Lung (tissue), 12 donors: Measurements from ENCODE around the gene RASGRP1. TPM values are rescaled to one million over a fixed set of nuclear protein-coding genes. Genes with fewer than 3 reads are reported as not detected.
A peak's percentile ranks its signal among the peaks of the same experiment; 100 is the strongest.

Source experiments
- ATAC-seq: fragments of 200-7000 bp; cut with Tn5 transposase; one replicate; pipeline ENCODE4 v1.9.1; 2020; ENCODE audit warnings: moderate number of reproducible peaks; ENCODE audit not compliant: insufficient read depth, low FRiP score
- DNase-seq, 3 donors: peaks; one replicate each; pipeline ENCODE4 v3.0.0-alpha.2; 2013 to 2017
- H3K27ac ChIP-seq, 2 donors: one replicate each; pipeline ENCODE4 v1.5.1; 2013; ENCODE audit warnings: mild to moderate bottlenecking in 2 of 2, moderate library complexity in 2 of 2, control low read depth in 1 of 2, inconsistent platforms in 1 of 2, low read depth in 1 of 2, low read length in 1 of 2
- H3K27me3 ChIP-seq, 3 donors: one replicate each; pipeline ENCODE4 v1.5.1; 2013; ENCODE audit warnings: low read length in 2 of 3; ENCODE audit not compliant: control insufficient read depth in 3 of 3, insufficient read depth in 3 of 3
- H3K36me3 ChIP-seq, 4 donors: one replicate each; pipeline ENCODE4 v1.5.1; 2013; ENCODE audit warnings: low read length in 4 of 4, mild to moderate bottlenecking in 1 of 4, moderate library complexity in 1 of 4; ENCODE audit not compliant: control insufficient read depth in 4 of 4, insufficient read depth in 4 of 4
- H3K4me1 ChIP-seq, 5 donors: one replicate each; pipeline ENCODE4 v1.5.1; 2013; ENCODE audit warnings: low read length in 5 of 5, mild to moderate bottlenecking in 2 of 5, moderate library complexity in 1 of 5; ENCODE audit not compliant: control insufficient read depth in 5 of 5, insufficient read depth in 5 of 5
- H3K4me3 ChIP-seq: one replicate; pipeline ENCODE4 v1.5.1; 2013; ENCODE audit warnings: mild to moderate bottlenecking, control low read depth, moderate library complexity
- H3K9ac ChIP-seq, 2 donors: one replicate each; pipeline ENCODE4 v1.5.1; 2013; ENCODE audit warnings: low read length in 2 of 2, control low read depth in 1 of 2; ENCODE audit not compliant: insufficient read depth in 1 of 2
- H3K9me3 ChIP-seq, 4 donors: one replicate each; pipeline ENCODE4 v1.5.1; 2013; ENCODE audit warnings: low read length in 3 of 4, mild to moderate bottlenecking in 1 of 4, moderate library complexity in 1 of 4; ENCODE audit not compliant: control insufficient read depth in 4 of 4, insufficient read depth in 3 of 4
- CTCF ChIP-seq: IDR thresholded peaks from 2 replicates; pipeline ENCODE4 v1.5.1; 2012; ENCODE audit warnings: mild to moderate bottlenecking; ENCODE audit errors: control extremely low read depth, extremely low read depth
- WGBS, 2 donors: extraction: QIAGEN DNeasy Blood & Tissue Kit; methylation state at CpG; one replicate each; pipeline ENCODE4 v1.1.7; 2013; 5-methylcytosine and 5-hydroxymethylcytosine counted together
- polyA plus RNA-seq, 2 donors: library from polyadenylated mRNA; stranded (reverse); fragments of 200-250 nt; gene quantifications; one replicate each; pipeline ENCODE4 v1.2.1, GENCODE V29; 2013
- total RNA-seq, 2 donors: library from RNA; depleted of rRNA in 1 of 2; stranded (reverse); fragments of >200 nt in 1 of 2; gene quantifications; one replicate each; pipeline ENCODE4 v1.2.1, GENCODE V29; 2014 to 2021
- donor health status: control.
- donor health status: control.
- donor health status: Bipolar disorder and iron deficiency.
- donor health status: healthy.
- donor health status: DM: yes; HTN: yes; CAD: no.

RASGRP1 gene
- total and polyA plus RNA-seq, 4 donors: 0.81 to 7.5 (median 2.5) TPM

- H3K27me3 ChIP-seq: peaks cover 0 to 2% (median 0%) of the 10 kb centered on the region in 3 donors
- no peaks in the 10 kb centered on the region for H3K36me3 ChIP-seq
- no peak for TF ChIP-seq CTCF
- peak overlapping the region; percentile 96 to 98 for H3K27ac ChIP-seq
- H3K4me1 ChIP-seq: peaks cover 0 to 17% (median 7%) of the 10 kb centered on the region in 5 donors
- no peaks in the 10 kb centered on the region for H3K9me3 ChIP-seq
- peak overlapping the region; percentile 98 for H3K4me3 ChIP-seq
- ATAC-seq: no peak
- 0% methylated on average over 12 of the region's 12 CpGs for WGBS, 2 donors
- peak overlapping the region; percentile 90 to 95 for H3K9ac ChIP-seq
- DNase-seq: no peak
These were observed 109.9 kb downstream of the RASGRP1 start for GRCh38 chr15:38454696-38455090.

GRCh38 chr15:38453971-38454695 is 110.5 kb downstream of the RASGRP1 start, which contains the start of gene FAM98B:
Gene FAM98B (plus strand): TSS chr15:38454127. CDS start chr15:38454162, 35 bp downstream.
- Histone ChIP-seq H3K27me3 (peaks cover 0 to 2% (median 0%) of the 10 kb centered on the region in 3 donors), H3K4me3 (peak within 1 kb of the TSS; percentile 98), H3K9me3 (no peaks in the 10 kb centered on the region), H3K4me1 (peaks cover 0 to 17% (median 7%) of the 10 kb centered on the region in 5 donors), H3K36me3 (no peaks in the 10 kb centered on the region), H3K27ac (peak within 1 kb of the TSS; percentile 96 to 98), H3K9ac (peak within 1 kb of the TSS; percentile 90 to 95)
- peak; percentile 93 to 95 (median 94) for DNase-seq
- WGBS, 2 donors: 0 to 1% methylated on average over 49 of the region's 49 CpGs
- peak; percentile 98 for ATAC-seq
- no peak for TF ChIP-seq CTCF

GRCh38 chr15:38441130-38441519 is 123.5 kb downstream of the RASGRP1 start:
- H3K27me3 ChIP-seq: peaks cover 0 to 3% (median 0%) of the 10 kb centered on the region in 3 donors
- DNase-seq: no peak
- no peaks in the 10 kb centered on the region for H3K4me1 ChIP-seq
- no peak overlapping the region for H3K9ac ChIP-seq
- no peak for ATAC-seq
- no peaks in the 10 kb centered on the region for H3K9me3 ChIP-seq
- no peak overlapping the region for H3K4me3 ChIP-seq
- 95 to 96% methylated on average over 3 of the region's 3 CpGs for WGBS, 2 donors
- no peaks in the 10 kb centered on the region for H3K36me3 ChIP-seq
- TF ChIP-seq CTCF: no peak
- no peak overlapping the region for H3K27ac ChIP-seq
